ENCODE results near the gene DPY19L1.
A peak's percentile ranks its signal among the peaks of the same experiment; 100 is the strongest.
"Not testable (repeated sequence)": the region's sequence is repeated elsewhere in the genome, so short reads cannot be mapped to it uniquely, and the experiment has no call there.

GRCh38 chr7:35072950-35073827 lies 35.9 kb upstream of the DPY19L1 start:
- TF ChIP-seq CTCF (conservative IDR thresholded peaks at IDR 0.05; ENCODE audit: low read depth, low read length): peak; percentile 30; the same call in 1 of the 2 replicates
- TF ChIP-seq EZH2phosphoT487 (IDR thresholded peaks at IDR 0.05; ENCODE audit: borderline replicate concordance, low read length); EZH2 (IDR thresholded peaks at IDR 0.05; ENCODE audit: low read length, unreplicated experiment): not testable (repeated sequence)
